Activated CD4-positive, alpha-beta memory T cell treated with anti-CD3 and anti-CD28 coated beads for 36 hours (primary cell): ENCODE measurements around the gene COL28A1. TPM values are rescaled to one million over a fixed set of nuclear protein-coding genes. Genes with fewer than 3 reads are reported as not detected.

Experiments used
- CTCF ChIA-PET: fragments of 350-600 bp; sonication (Branson Sonifier 250); formaldehyde crosslinking; loops from one replicate; lab custom pipeline; 2021; ENCODE audit warnings: antibody characterized with exemption, inconsistent platforms; lab: Charles Lee
- POLR2A ChIA-PET: fragments of 350-600 bp; sonication (Branson Sonifier 250); formaldehyde crosslinking; loops from one replicate; lab custom pipeline; 2021; ENCODE audit warnings: antibody characterized with exemption; lab: Charles Lee
- DNase-seq: peaks from one replicate; pipeline ENCODE4 v3.0.0-alpha.2; 2020
- H3K27ac Mint-ChIP-seq: one replicate; pipeline ENCODE4 v1.8.0; 2021; ENCODE audit warnings: mixed read lengths
- H3K27me3 Mint-ChIP-seq: one replicate; pipeline ENCODE4 v1.8.0; 2021; ENCODE audit warnings: mixed read lengths
- H3K36me3 Mint-ChIP-seq: one replicate; pipeline ENCODE4 v1.8.0; 2021; ENCODE audit warnings: mixed read lengths
- H3K4me1 Mint-ChIP-seq: one replicate; pipeline ENCODE4 v1.8.0; 2021; ENCODE audit warnings: low read depth, mixed read lengths
- H3K4me3 Mint-ChIP-seq: one replicate; pipeline ENCODE4 v1.8.0; 2021; ENCODE audit warnings: mild to moderate bottlenecking, mixed read lengths
- H3K9me3 Mint-ChIP-seq: one replicate; pipeline ENCODE4 v1.8.0; 2021; ENCODE audit warnings: mixed read lengths
- intact Hi-C: fragments of 100-400 bp; cut with micrococcal nuclease; formaldehyde crosslinking; loops from one replicate; pipeline ENCODE4 v1.15.1; 2023
- total RNA-seq, 2 experiments: library from RNA; stranded (reverse); gene quantifications; one replicate each; pipeline ENCODE4 v1.2.3, GENCODE V29; 2021

The COL28A1 gene
- total RNA-seq, 2 experiments from 2014 or later: 0.19 TPM; not detected in 1

GRCh38 chr7:7344583-7344982 lies 191.1 kb downstream of the COL28A1 start:
- H3K4me1 Mint-ChIP-seq: no peaks in the 10 kb centered on the region
- ChIA-PET CTCF (no interaction called here), POLR2A (no interaction called here)
- peaks cover 10% of the 10 kb centered on the region for H3K27me3 Mint-ChIP-seq
- DNase-seq: no peak
- no peaks in the 10 kb centered on the region for H3K36me3 Mint-ChIP-seq
- intact Hi-C loops: no loop called here
- H3K4me3 Mint-ChIP-seq: no peak overlapping the region
- H3K9me3 Mint-ChIP-seq: no peaks in the 10 kb centered on the region
- H3K27ac Mint-ChIP-seq: no peak overlapping the region

- Mint-ChIP-seq H3K27ac (no peak overlapping the region), H3K9me3 (no peaks in the 10 kb centered on the region), H3K4me1 (peaks cover 12% of the 10 kb centered on the region), H3K36me3 (no peaks in the 10 kb centered on the region), H3K27me3 (peaks cover 3% of the 10 kb centered on the region), H3K4me3 (no peak overlapping the region)
- ChIA-PET CTCF (no interaction called here), POLR2A (no interaction called here)
- DNase-seq: no peak
- intact Hi-C loops: no loop called here
These were observed 199.8 kb downstream of the COL28A1 start for GRCh38 chr7:7335909-7336308.

DNA sequence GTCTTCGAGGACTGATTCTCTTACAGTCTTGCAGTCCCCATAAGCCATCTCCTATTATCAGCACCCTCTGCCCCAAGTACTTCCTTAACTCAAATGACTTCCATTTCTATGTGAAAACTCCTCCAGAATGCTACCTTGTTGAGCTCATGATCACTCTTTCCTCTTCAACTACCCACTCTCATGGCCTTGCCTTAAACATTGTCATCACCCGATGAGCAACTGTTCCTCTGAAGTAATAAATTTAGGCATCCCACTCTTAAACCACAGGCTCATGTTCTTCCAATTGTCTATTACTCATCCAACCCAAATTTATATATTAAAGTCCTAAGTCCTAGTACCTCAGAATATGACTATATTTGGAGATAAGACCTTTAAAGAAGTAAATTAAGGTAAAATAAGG lies 200.5 kb downstream of the COL28A1 start:
- peaks cover 12% of the 10 kb centered on the region for H3K4me1 Mint-ChIP-seq
- H3K36me3 Mint-ChIP-seq: no peaks in the 10 kb centered on the region
- DNase-seq: no peak
- H3K27ac Mint-ChIP-seq: no peak overlapping the region
- H3K4me3 Mint-ChIP-seq: no peak overlapping the region
- ChIA-PET POLR2A (no interaction called here), CTCF (no interaction called here)
- peaks cover 5% of the 10 kb centered on the region for H3K27me3 Mint-ChIP-seq
- intact Hi-C loops: no loop called here
- no peaks in the 10 kb centered on the region for H3K9me3 Mint-ChIP-seq

GRCh38 chr7:7333610-7334009 lies 202.1 kb downstream of the COL28A1 start:
- ChIA-PET CTCF (no interaction called here), POLR2A (no interaction called here)
- no peak overlapping the region for H3K27ac Mint-ChIP-seq
- H3K4me3 Mint-ChIP-seq: no peak overlapping the region
- no peak for DNase-seq
- H3K36me3 Mint-ChIP-seq: no peaks in the 10 kb centered on the region
- H3K27me3 Mint-ChIP-seq: peaks cover 6% of the 10 kb centered on the region
- intact Hi-C loops: loop anchor here (5.0 kb wide), 1 partner anchor 151 kb away; the partner anchor contains the start of gene C1GALT1
- peaks cover 12% of the 10 kb centered on the region for H3K4me1 Mint-ChIP-seq
- no peaks in the 10 kb centered on the region for H3K9me3 Mint-ChIP-seq

GRCh38 chr7:7331523-7331922 lies 204.2 kb downstream of the COL28A1 start:
- ChIA-PET CTCF (no interaction called here), POLR2A (no interaction called here)
- intact Hi-C loops: loop anchor here (5.0 kb wide), 1 partner anchor 149 kb away; the partner anchor contains the start of gene C1GALT1
- Mint-ChIP-seq H3K4me1 (peaks cover 12% of the 10 kb centered on the region), H3K9me3 (no peaks in the 10 kb centered on the region), H3K4me3 (no peak overlapping the region), H3K27me3 (peaks cover 6% of the 10 kb centered on the region), H3K27ac (no peak overlapping the region), H3K36me3 (no peaks in the 10 kb centered on the region)
- no peak for DNase-seq

DNA sequence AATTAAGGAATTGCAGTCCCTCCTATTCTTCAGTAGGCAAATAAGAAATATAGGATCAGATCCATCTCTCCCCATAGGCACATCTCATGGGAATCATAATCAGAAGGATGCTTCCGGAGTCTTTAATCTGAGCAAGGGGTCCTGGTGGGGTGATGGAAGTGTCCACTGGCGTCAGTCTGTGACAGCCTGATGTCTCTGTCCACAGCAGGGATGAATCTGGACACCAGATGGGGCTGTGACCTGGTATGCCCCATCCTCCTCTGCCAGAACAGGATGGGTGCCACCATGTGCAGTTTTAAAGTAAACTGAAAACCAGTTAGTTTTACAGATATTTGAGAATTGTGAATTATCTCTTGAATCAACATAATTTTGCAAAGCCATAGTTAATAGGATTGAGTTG lies 204.7 kb downstream of the COL28A1 start:
- intact Hi-C loops: loop anchor here (5.0 kb wide), 1 partner anchor 149 kb away; the partner anchor contains the start of gene C1GALT1
- Mint-ChIP-seq H3K36me3 (no peaks in the 10 kb centered on the region), H3K27ac (no peak overlapping the region), H3K9me3 (no peaks in the 10 kb centered on the region), H3K27me3 (peaks cover 6% of the 10 kb centered on the region), H3K4me1 (peaks cover 12% of the 10 kb centered on the region), H3K4me3 (no peak overlapping the region)
- ChIA-PET POLR2A (no interaction called here), CTCF (no interaction called here)
- no peak for DNase-seq

GRCh38 chr7:7329326-7329725 lies 206.3 kb downstream of the COL28A1 start:
- no peak for DNase-seq
- intact Hi-C loops: no loop called here
- H3K27ac Mint-ChIP-seq: no peak overlapping the region
- no peak overlapping the region for H3K4me3 Mint-ChIP-seq
- ChIA-PET CTCF (no interaction called here), POLR2A (no interaction called here)
- peaks cover 7% of the 10 kb centered on the region for H3K4me1 Mint-ChIP-seq
- H3K9me3 Mint-ChIP-seq: no peaks in the 10 kb centered on the region
- H3K36me3 Mint-ChIP-seq: no peaks in the 10 kb centered on the region
- H3K27me3 Mint-ChIP-seq: peaks cover 6% of the 10 kb centered on the region

DNA sequence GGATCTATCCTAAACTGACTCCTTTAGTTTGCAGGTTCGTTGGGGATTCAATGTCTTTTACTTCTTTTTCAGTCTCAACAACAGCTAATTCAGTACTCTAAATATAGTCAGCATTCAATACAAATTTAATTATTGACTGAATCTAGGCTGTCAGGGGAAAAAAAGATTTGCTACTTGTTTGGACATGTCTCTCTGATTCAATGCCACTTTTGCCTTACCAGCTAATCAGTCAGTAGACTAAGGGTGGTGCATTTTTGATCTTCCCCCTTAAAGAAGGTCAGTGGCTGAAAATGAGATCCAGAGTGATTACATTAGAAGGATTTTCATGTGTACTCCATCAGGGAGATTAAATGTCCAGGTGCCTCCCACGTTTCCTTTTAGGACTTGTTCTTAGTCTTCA lies 208.2 kb downstream of the COL28A1 start:
- H3K4me1 Mint-ChIP-seq: no peaks in the 10 kb centered on the region
- no peaks in the 10 kb centered on the region for H3K36me3 Mint-ChIP-seq
- H3K27ac Mint-ChIP-seq: no peak overlapping the region
- CTCF ChIA-PET: interaction anchor here (1.1 kb wide), 1 partner anchor 224 kb away, joined by 3 read pairs; no protein-coding TSS in a partner anchor
- H3K4me3 Mint-ChIP-seq: no peak overlapping the region
- peaks cover 9% of the 10 kb centered on the region for H3K27me3 Mint-ChIP-seq
- no peak for DNase-seq
- intact Hi-C loops: no loop called here
- POLR2A ChIA-PET: no interaction called here
- no peaks in the 10 kb centered on the region for H3K9me3 Mint-ChIP-seq

DNA sequence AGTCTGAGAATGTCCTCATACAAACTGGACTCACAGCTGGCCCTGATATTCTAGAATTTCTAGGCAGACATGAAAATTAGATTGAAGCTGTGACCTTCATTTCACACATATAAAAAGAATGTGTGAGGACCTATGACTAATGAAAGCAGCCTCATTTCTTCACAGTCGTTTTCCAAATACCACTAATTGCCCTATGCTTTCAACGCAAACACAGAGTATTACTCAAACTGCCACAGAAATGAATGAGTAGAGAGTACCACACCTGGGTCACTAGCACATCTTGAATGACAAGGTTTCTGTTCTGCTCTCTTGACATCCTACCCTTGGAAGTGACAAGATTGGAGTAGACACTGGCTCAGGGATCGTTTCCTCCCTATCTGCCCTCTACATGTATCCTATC lies 211.0 kb downstream of the COL28A1 start:
- ChIA-PET CTCF (no interaction called here), POLR2A (no interaction called here)
- Mint-ChIP-seq H3K27ac (no peak overlapping the region), H3K36me3 (no peaks in the 10 kb centered on the region), H3K27me3 (peaks cover 4% of the 10 kb centered on the region), H3K9me3 (no peaks in the 10 kb centered on the region), H3K4me1 (no peaks in the 10 kb centered on the region), H3K4me3 (no peak overlapping the region)
- intact Hi-C loops: no loop called here
- DNase-seq: no peak

DNA sequence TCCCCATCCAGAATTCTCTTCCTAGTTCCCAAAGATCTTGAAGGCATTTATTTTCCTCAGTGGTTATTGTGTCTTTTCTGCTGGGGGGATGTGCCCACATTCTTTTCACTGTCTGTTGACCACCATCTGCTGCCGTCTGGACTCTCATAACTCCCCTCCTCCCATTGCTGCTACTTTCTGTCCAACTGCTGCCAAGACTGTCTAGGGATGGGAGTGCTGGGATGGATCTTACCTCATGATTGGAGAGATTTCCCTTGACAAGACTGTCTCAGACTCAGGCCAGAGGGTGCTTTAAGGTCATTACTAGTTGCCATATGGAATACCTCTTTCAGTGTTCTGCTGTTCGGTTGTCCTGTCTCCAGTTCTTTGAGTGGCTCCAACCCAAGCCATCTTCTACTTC lies 211.8 kb downstream of the COL28A1 start:
- no peaks in the 10 kb centered on the region for H3K36me3 Mint-ChIP-seq
- peaks cover 4% of the 10 kb centered on the region for H3K27me3 Mint-ChIP-seq
- ChIA-PET POLR2A (no interaction called here), CTCF (interaction anchor here (1.0 kb wide), 1 partner anchor 221 kb away, joined by 3 read pairs; no protein-coding TSS in a partner anchor)
- intact Hi-C loops: no loop called here
- H3K9me3 Mint-ChIP-seq: no peaks in the 10 kb centered on the region
- no peak for DNase-seq
- no peak overlapping the region for H3K4me3 Mint-ChIP-seq
- H3K4me1 Mint-ChIP-seq: no peaks in the 10 kb centered on the region
- H3K27ac Mint-ChIP-seq: no peak overlapping the region

GRCh38 chr7:7323352-7323751 lies 212.3 kb downstream of the COL28A1 start:
- no peak overlapping the region for H3K27ac Mint-ChIP-seq
- CTCF ChIA-PET: interaction anchor here (1.0 kb wide), 1 partner anchor 220 kb away, joined by 3 read pairs; no protein-coding TSS in a partner anchor

GRCh38 chr7:7321681-7322080 lies 214.0 kb downstream of the COL28A1 start:
- ChIA-PET POLR2A (no interaction called here), CTCF (no interaction called here)

More at GRCh38 chr7:7323352-7323751, 212.3 kb downstream of the COL28A1 start:
- POLR2A ChIA-PET: no interaction called here
- H3K9me3 Mint-ChIP-seq: no peaks in the 10 kb centered on the region
- H3K36me3 Mint-ChIP-seq: no peaks in the 10 kb centered on the region
- DNase-seq: no peak
- no peak overlapping the region for H3K4me3 Mint-ChIP-seq
- intact Hi-C loops: no loop called here
- peaks cover 4% of the 10 kb centered on the region for H3K27me3 Mint-ChIP-seq
- H3K4me1 Mint-ChIP-seq: no peaks in the 10 kb centered on the region

DNA sequence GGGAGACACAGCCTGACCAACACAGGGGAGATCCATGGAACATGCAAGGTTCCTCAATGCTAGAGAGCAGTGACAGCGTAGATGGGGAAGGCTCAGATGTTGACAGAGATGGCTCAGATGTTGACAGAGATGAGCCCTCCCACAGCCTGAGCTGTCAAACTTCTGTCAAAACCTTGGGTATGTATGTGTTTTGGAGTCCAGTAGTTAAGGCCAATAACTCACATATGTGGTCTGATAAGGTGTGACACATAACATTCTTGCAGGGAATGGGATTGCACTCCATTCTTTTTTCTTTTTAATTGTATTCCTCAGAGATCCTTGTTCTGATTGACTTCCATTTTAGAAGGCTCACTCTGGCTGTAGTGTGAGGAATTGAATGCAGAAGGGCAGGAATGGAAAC lies 217.1 kb downstream of the COL28A1 start:
- peaks cover 2% of the 10 kb centered on the region for H3K9me3 Mint-ChIP-seq
- no peak for DNase-seq
- no peaks in the 10 kb centered on the region for H3K4me1 Mint-ChIP-seq
- H3K4me3 Mint-ChIP-seq: no peak overlapping the region
- ChIA-PET POLR2A (no interaction called here), CTCF (no interaction called here)
- no peak overlapping the region for H3K27ac Mint-ChIP-seq
- intact Hi-C loops: no loop called here
- H3K36me3 Mint-ChIP-seq: no peaks in the 10 kb centered on the region
- no peaks in the 10 kb centered on the region for H3K27me3 Mint-ChIP-seq

More at GRCh38 chr7:7321681-7322080, 214.0 kb downstream of the COL28A1 start:
- no peak for DNase-seq
- Mint-ChIP-seq H3K4me3 (no peak overlapping the region), H3K27me3 (peaks cover 4% of the 10 kb centered on the region), H3K36me3 (no peaks in the 10 kb centered on the region), H3K27ac (no peak overlapping the region), H3K4me1 (no peaks in the 10 kb centered on the region), H3K9me3 (no peaks in the 10 kb centered on the region)
- intact Hi-C loops: no loop called here
